ENCODE measurements around the gene SLC35F4. TPM values are rescaled to one million over a fixed set of nuclear protein-coding genes. Genes with fewer than 3 reads are reported as not detected.

The SLC35F4 gene
- total RNA-seq, 2 experiments from 2014 or later: not detected

GRCh38 chr14:57749267-57749666, 116.6 kb downstream of the SLC35F4 start:
- H3K4me1 Mint-ChIP-seq (ENCODE audit: low read depth): no peaks in the 10 kb centered on the region
- no peak overlapping the region for H3K4me3 ChIP-seq (ENCODE audit: low read length)
- H3K27ac ChIP-seq (ENCODE audit: low read depth in 1 of 2, low read length in 2 of 2): no peak overlapping the region
- no peaks in the 10 kb centered on the region for H3K9me3 ChIP-seq (ENCODE audit: control insufficient read depth in 1 of 2, insufficient read depth in 1 of 2, low read length in 2 of 2)
- TF ChIP-seq CTCF (IDR thresholded peaks at IDR 0.05): no peak
- DNase-seq (no peak), ATAC-seq (ENCODE audit: poor library complexity) (no peak)
- intact Hi-C loops (cut with DNase I, micrococcal nuclease): no loop called here
- no peaks in the 10 kb centered on the region for H3K4me1 ChIP-seq (ENCODE audit: insufficient read depth, low read length)
- POLR2A ChIA-PET: no interaction called here
- no peaks in the 10 kb centered on the region for H3K27me3 ChIP-seq (ENCODE audit: control insufficient read depth in 1 of 2, insufficient read depth in 2 of 2, low read length in 2 of 2)
- CTCF ChIA-PET: no interaction called here
- peaks cover 6% of the 10 kb centered on the region for H3K9me3 Mint-ChIP-seq
- H3K27ac Mint-ChIP-seq: no peak overlapping the region
- no peaks in the 10 kb centered on the region for H3K27me3 Mint-ChIP-seq
- H3K36me3 Mint-ChIP-seq (ENCODE audit: low read depth): no peaks in the 10 kb centered on the region
- no peak overlapping the region for H3K4me3 Mint-ChIP-seq
- H3K36me3 ChIP-seq (ENCODE audit: insufficient read depth, low read length): no peaks in the 10 kb centered on the region

- no peak overlapping the region for H3K4me3 ChIP-seq (ENCODE audit: low read length)
- no peaks in the 10 kb centered on the region for H3K36me3 ChIP-seq (ENCODE audit: insufficient read depth, low read length)
- no peaks in the 10 kb centered on the region for H3K27me3 ChIP-seq (ENCODE audit: control insufficient read depth in 1 of 2, insufficient read depth in 2 of 2, low read length in 2 of 2)
- Mint-ChIP-seq H3K4me1 (ENCODE audit: low read depth) (no peaks in the 10 kb centered on the region), H3K4me3 (no peak overlapping the region), H3K36me3 (ENCODE audit: low read depth) (no peaks in the 10 kb centered on the region), H3K27ac (no peak overlapping the region), H3K9me3 (no peaks in the 10 kb centered on the region), H3K27me3 (no peaks in the 10 kb centered on the region)
- POLR2A ChIA-PET: no interaction called here
- H3K27ac ChIP-seq (ENCODE audit: low read depth in 1 of 2, low read length in 2 of 2): no peak overlapping the region
- TF ChIP-seq CTCF (IDR thresholded peaks at IDR 0.05): no peak
- DNase-seq (no peak), ATAC-seq (ENCODE audit: poor library complexity) (no peak)
- no peaks in the 10 kb centered on the region for H3K4me1 ChIP-seq (ENCODE audit: insufficient read depth, low read length)
- H3K9me3 ChIP-seq (ENCODE audit: control insufficient read depth in 1 of 2, insufficient read depth in 1 of 2, low read length in 2 of 2): no peaks in the 10 kb centered on the region
- intact Hi-C loops (cut with DNase I, micrococcal nuclease): no loop called here
- CTCF ChIA-PET: no interaction called here
Observed at GRCh38 chr14:57748279-57748678, 117.6 kb downstream of the SLC35F4 start.

GRCh38 chr14:57747036-57747435, 118.9 kb downstream of the SLC35F4 start:
- DNase-seq (no peak), ATAC-seq (ENCODE audit: poor library complexity) (no peak)
- no peak overlapping the region for H3K4me3 Mint-ChIP-seq
- CTCF ChIA-PET: no interaction called here
- no peaks in the 10 kb centered on the region for H3K4me1 Mint-ChIP-seq (ENCODE audit: low read depth)
- no peak overlapping the region for H3K27ac Mint-ChIP-seq
- POLR2A ChIA-PET: no interaction called here
- no peaks in the 10 kb centered on the region for H3K9me3 ChIP-seq (ENCODE audit: control insufficient read depth in 1 of 2, insufficient read depth in 1 of 2, low read length in 2 of 2)
- H3K36me3 Mint-ChIP-seq (ENCODE audit: low read depth): no peaks in the 10 kb centered on the region
- intact Hi-C loops (cut with DNase I, micrococcal nuclease): no loop called here
- H3K4me3 ChIP-seq (ENCODE audit: low read length): no peak overlapping the region
- no peaks in the 10 kb centered on the region for H3K27me3 ChIP-seq (ENCODE audit: control insufficient read depth in 1 of 2, insufficient read depth in 2 of 2, low read length in 2 of 2)
- no peaks in the 10 kb centered on the region for H3K36me3 ChIP-seq (ENCODE audit: insufficient read depth, low read length)
- no peaks in the 10 kb centered on the region for H3K4me1 ChIP-seq (ENCODE audit: insufficient read depth, low read length)
- H3K27ac ChIP-seq (ENCODE audit: low read depth in 1 of 2, low read length in 2 of 2): no peak overlapping the region
- no peak for TF ChIP-seq CTCF (IDR thresholded peaks at IDR 0.05)
- H3K27me3 Mint-ChIP-seq: no peaks in the 10 kb centered on the region
- H3K9me3 Mint-ChIP-seq: peaks cover 10% of the 10 kb centered on the region
